HCT116 (cell line): ENCODE data around the gene LTB4R. TPM values are rescaled to one million over a fixed set of nuclear protein-coding genes. Genes with fewer than 3 reads are reported as not detected.
A peak's percentile ranks its signal among the peaks of the same experiment; 100 is the strongest.

Source experiments
- ATAC-seq: fragments of 200-7000 bp; cut with Tn5 transposase; 2 replicates; pipeline ENCODE4 v1.9.1; 2020; ENCODE audit warnings: mild to moderate bottlenecking, moderate library complexity
- BruUV-seq: library from RNA; stranded (reverse); fragments of 400-500 nt; replicated peaks from 2 replicates; lab custom pipeline; 2021; lab: Mats Ljungman, UMichigan
- CTCF ChIA-PET: fragments of 300-600 bp; sonication (Branson Sonifier 250); formaldehyde crosslinking; loops from one replicate; lab custom pipeline; 2021; ENCODE audit warnings: antibody characterized with exemption; lab: Charles Lee
- POLR2A ChIA-PET: fragments of 300-600, 350-600 bp; sonication (Branson Sonifier 250); formaldehyde crosslinking; loops from one replicate; lab custom pipeline; 2021; ENCODE audit warnings: antibody characterized with exemption; lab: Charles Lee
- RAD21 ChIA-PET, 2 experiments: fragments of 300-600 bp; sonication (Branson Sonifier 250); formaldehyde crosslinking; loops; one replicate each; lab custom pipeline; 2023; ENCODE audit warnings: low total read pairs in 2 of 2; ENCODE audit not compliant: uncharacterized antibody in 2 of 2, unreplicated experiment in 2 of 2, low non-redundant PET in 1 of 2; lab: Charles Lee
- DNase-seq: peaks from one replicate; pipeline ENCODE4 v3.0.0-alpha.2; 2010; ENCODE audit warnings: low read depth, low spot score
- H2AFZ ChIP-seq: fragments of 200-600 bp; shearing (Covaris generic), sonication (generic); 2 replicates; pipeline ENCODE4 v1.6.1; 2017; ENCODE audit warnings: low read depth, mixed run types, mixed read lengths, antibody characterized with exemption, low read length; ENCODE audit not compliant: poor library complexity, severe bottlenecking
- H3K27ac ChIP-seq: 2 replicates; pipeline ENCODE4 v1.5.1; 2012; ENCODE audit warnings: low read depth, low read length
- H3K27me3 ChIP-seq: fragments of 200-600 bp; sonication (generic); 2 replicates; pipeline ENCODE4 v1.6.1; 2016; ENCODE audit warnings: mixed run types, low read length, mixed read lengths; ENCODE audit not compliant: insufficient read depth
- H3K36me3 ChIP-seq, 2 experiments: fragments of 200-500 bp in 1 of 2; fragments of 200-600 bp in 1 of 2; sonication (Bioruptor generic) in 1 of 2; sonication (generic) in 1 of 2; 2 replicates each; pipeline versions ENCODE4 v1.5.1 to v1.6.1; 2014 to 2016; ENCODE audit warnings: low read length in 2 of 2, inconsistent platforms in 1 of 2, mixed read lengths in 1 of 2, mixed run types in 1 of 2; ENCODE audit not compliant: insufficient read depth in 2 of 2, control insufficient read depth in 1 of 2
- H3K4me1 ChIP-seq, 2 experiments: fragments of 200-600 bp in 1 of 2; sonication (generic) in 1 of 2; 2 replicates each; pipeline versions ENCODE4 v1.5.1 to v1.6.1; 2012 to 2017; ENCODE audit warnings: low read length in 2 of 2, inconsistent platforms in 1 of 2, mild to moderate bottlenecking in 1 of 2, mixed read lengths in 1 of 2, mixed run types in 1 of 2, moderate library complexity in 1 of 2; ENCODE audit not compliant: insufficient read depth in 2 of 2, control insufficient read depth in 1 of 2
- H3K4me2 ChIP-seq: fragments of 200-600 bp; sonication (generic); 2 replicates; pipeline ENCODE4 v1.6.1; 2017; ENCODE audit warnings: mixed run types, low read length, mixed read lengths
- H3K4me3 ChIP-seq, 2 experiments: fragments of 200-600 bp in 1 of 2; sonication (generic) in 1 of 2; replicated peaks in 1 of 2; 2 replicates each; pipeline ENCODE4 v1.5.1; 2011 to 2016; ENCODE audit warnings: low read length in 2 of 2, control low read depth in 1 of 2, low read depth in 1 of 2, mild to moderate bottlenecking in 1 of 2, mixed read lengths in 1 of 2, mixed run types in 1 of 2
- H3K79me2 ChIP-seq: fragments of 200-600 bp; sonication (generic); 2 replicates; pipeline ENCODE4 v1.6.1; 2017; ENCODE audit warnings: mild to moderate bottlenecking, mixed run types, low read length, moderate library complexity, mixed read lengths; ENCODE audit not compliant: insufficient read depth
- H3K9ac ChIP-seq: fragments of 200-600 bp; sonication (generic); 2 replicates; pipeline ENCODE4 v1.6.1; 2016; ENCODE audit warnings: low read length, mixed read lengths
- H3K9me2 ChIP-seq: fragments of 200-600 bp; sonication (generic), shearing (Covaris generic); 2 replicates; pipeline ENCODE4 v1.6.1; 2017; ENCODE audit warnings: mixed run types, mild to moderate bottlenecking, moderate library complexity; ENCODE audit not compliant: insufficient read depth
- H3K9me3 ChIP-seq, 2 experiments: fragments of 200-500 bp in 1 of 2; fragments of 200-600 bp in 1 of 2; sonication (Bioruptor generic) in 1 of 2; sonication (generic) in 1 of 2; 2 replicates each; pipeline ENCODE4 v1.6.1; 2014 to 2017; ENCODE audit warnings: low read length in 2 of 2, mixed read lengths in 2 of 2, inconsistent platforms in 1 of 2, low read depth in 1 of 2, mild to moderate bottlenecking in 1 of 2, mixed run types in 1 of 2, moderate library complexity in 1 of 2; ENCODE audit not compliant: control insufficient read depth in 1 of 2, insufficient read depth in 1 of 2
- H4K20me1 ChIP-seq: fragments of 200-600 bp; sonication (generic), shearing (Covaris generic); 2 replicates; pipeline ENCODE4 v1.6.1; 2017; ENCODE audit warnings: mixed run types, mild to moderate bottlenecking, moderate library complexity; ENCODE audit not compliant: insufficient read depth
- ATF3 ChIP-seq: IDR thresholded peaks from 2 replicates; pipeline ENCODE4 v1.6.1; 2012
- FOSL1 ChIP-seq: IDR thresholded peaks from 2 replicates; pipeline ENCODE4 v1.6.1; 2012; ENCODE audit warnings: low read depth
- JUND ChIP-seq: IDR thresholded peaks from 2 replicates; pipeline ENCODE4 v1.6.1; 2012
- POLR2AphosphoS5 ChIP-seq: IDR thresholded peaks from 2 replicates; pipeline ENCODE4 v1.6.1; 2011; ENCODE audit warnings: mild to moderate bottlenecking, low read depth, low read length, moderate library complexity
- RAD21 ChIP-seq: IDR thresholded peaks from 2 replicates; pipeline ENCODE4 v1.6.1; 2012; ENCODE audit warnings: low read depth, mild to moderate bottlenecking
- REST ChIP-seq: IDR thresholded peaks from 2 replicates; pipeline ENCODE4 v1.6.1; 2012; ENCODE audit warnings: low read depth
- SRF ChIP-seq: IDR thresholded peaks from 2 replicates; pipeline ENCODE4 v1.6.1; 2012; ENCODE audit warnings: low read depth
- intact Hi-C: fragments of 100-400 bp; cut with micrococcal nuclease; formaldehyde crosslinking; loops from 2 replicates; pipeline ENCODE4 v1.10.0; 2022
- total RNA-seq: library from RNA; stranded (reverse); gene quantifications from one replicate; pipeline ENCODE4 v1.2.1, GENCODE V29; 2021; ENCODE audit not compliant: unreplicated experiment
- TF ChIP-seq, protein P1 (sequence below), 3 experiments: fragments of 200-600 bp in 1 of 3; sonication (generic) in 1 of 3; IDR thresholded peaks in 2 of 3; conservative IDR thresholded peaks in 1 of 3; 2 replicates each; pipeline ENCODE4 v1.5.1; 2012 to 2017; ENCODE audit warnings: low read depth in 2 of 3, low read length in 2 of 3, antibody characterized with exemption in 1 of 3, borderline replicate concordance in 1 of 3, control low read depth in 1 of 3, mild to moderate bottlenecking in 1 of 3, mixed read lengths in 1 of 3, mixed run types in 1 of 3, moderate library complexity in 1 of 3; ENCODE audit not compliant: insufficient read depth in 1 of 3

Gene LTB4R
- total RNA-seq, 1 experiment from 2014 or later: 14.8 TPM

GRCh38 chr14:24296341-24297157 lies 14.8 kb upstream of the LTB4R start:
- BruUV-seq: no TSS peak
- DNase-seq (no peak), ATAC-seq (peak; percentile 56)
- Histone ChIP-seq H4K20me1 (no peaks in the 10 kb centered on the region), H3K27ac (no peak overlapping the region), H3K27me3 (no peaks in the 10 kb centered on the region), H3K4me2 (no peak overlapping the region), H3K9me3 (no peaks in the 10 kb centered on the region), H3K9ac (no peak overlapping the region), H3K4me3 (no peak overlapping the region), H3K79me2 (peaks cover 24% of the 10 kb centered on the region), H3K4me1 (peaks cover 17 to 31% of the 10 kb centered on the region in 2 experiments), H3K36me3 (peaks cover 16 to 17% of the 10 kb centered on the region in 2 experiments), H2AFZ (no peak overlapping the region), H3K9me2 (no peaks in the 10 kb centered on the region)
- RAD21 ChIA-PET: interaction anchor here (0.6 to 1.5 kb wide), 2 partner anchors 23 to 54 kb away, joined by 4 to 7 read pairs; partner anchors contain the start of gene TINF2 (in 1 of the 2)
- POLR2A ChIA-PET: interaction anchor here (3.7 kb wide), 1 partner anchor 54 kb away, joined by 30 read pairs; the partner anchor contains the start of gene TINF2
- CTCF ChIA-PET: interaction anchor here (1.2 to 4.7 kb wide), 9 partner anchors 11 to 243 kb away, joined by 3 to 71 read pairs (median 9); partner anchors contain the start of genes CIDEB, DCAF11, KHNYN and MDP1
- intact Hi-C loops: loop anchor here (1.0 to 10.0 kb wide), 6 partner anchors 53 to 312 kb away; partner anchors contain the start of genes DHRS4L2 and MDP1
- no peak for TF ChIP-seq ATF3
- no peak for TF ChIP-seq JUND
- TF ChIP-seq RAD21: peak; percentile 81
- TF ChIP-seq REST: no peak
- TF ChIP-seq SRF: no peak
- TF ChIP-seq POLR2AphosphoS5: 0 out of 2 replicates have a peak, but pooled peaks have one; percentile 9
- TF ChIP-seq FOSL1: no peak
- TF ChIP-seq, protein P1, sequence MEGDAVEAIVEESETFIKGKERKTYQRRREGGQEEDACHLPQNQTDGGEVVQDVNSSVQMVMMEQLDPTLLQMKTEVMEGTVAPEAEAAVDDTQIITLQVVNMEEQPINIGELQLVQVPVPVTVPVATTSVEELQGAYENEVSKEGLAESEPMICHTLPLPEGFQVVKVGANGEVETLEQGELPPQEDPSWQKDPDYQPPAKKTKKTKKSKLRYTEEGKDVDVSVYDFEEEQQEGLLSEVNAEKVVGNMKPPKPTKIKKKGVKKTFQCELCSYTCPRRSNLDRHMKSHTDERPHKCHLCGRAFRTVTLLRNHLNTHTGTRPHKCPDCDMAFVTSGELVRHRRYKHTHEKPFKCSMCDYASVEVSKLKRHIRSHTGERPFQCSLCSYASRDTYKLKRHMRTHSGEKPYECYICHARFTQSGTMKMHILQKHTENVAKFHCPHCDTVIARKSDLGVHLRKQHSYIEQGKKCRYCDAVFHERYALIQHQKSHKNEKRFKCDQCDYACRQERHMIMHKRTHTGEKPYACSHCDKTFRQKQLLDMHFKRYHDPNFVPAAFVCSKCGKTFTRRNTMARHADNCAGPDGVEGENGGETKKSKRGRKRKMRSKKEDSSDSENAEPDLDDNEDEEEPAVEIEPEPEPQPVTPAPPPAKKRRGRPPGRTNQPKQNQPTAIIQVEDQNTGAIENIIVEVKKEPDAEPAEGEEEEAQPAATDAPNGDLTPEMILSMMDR (IDR thresholded peaks at IDR 0.05 in 2 of 3, conservative IDR thresholded peaks at IDR 0.05 in 1 of 3; ENCODE audit: borderline replicate concordance in 1 of 3, insufficient read depth in 1 of 3, low read depth in 2 of 3, low read length in 2 of 3): peak; percentile 77 to 89 (median 77)
